Measurements from ENCODE around the gene TP63. TPM values are rescaled to one million over a fixed set of nuclear protein-coding genes. Genes with fewer than 3 reads are reported as not detected.

Gene TP63
- total RNA-seq, 1 experiment from 2014 or later, result 3.6 TPM

DNA sequence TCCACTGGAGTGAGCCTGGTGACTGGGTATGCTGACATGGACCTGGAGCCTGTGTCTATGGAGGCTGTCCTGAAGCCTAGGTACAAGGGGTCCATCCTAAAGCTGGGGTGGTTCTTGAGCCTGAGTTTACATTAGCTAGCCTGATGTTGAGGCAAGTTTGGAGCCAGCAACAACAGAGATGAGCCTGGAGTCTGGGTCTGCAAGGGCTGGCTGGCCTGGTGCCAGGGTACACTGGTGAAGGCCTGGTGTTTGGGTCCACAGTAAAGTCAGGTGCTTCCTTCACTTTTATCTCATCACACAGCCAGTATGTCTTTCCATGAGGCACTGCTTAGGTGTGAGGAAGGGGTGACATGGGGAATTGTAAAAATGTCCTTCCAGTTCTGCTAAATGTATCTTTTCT lies 49.5 kb downstream of the TP63 start:
- Histone ChIP-seq H3K27me3 (ENCODE audit: insufficient read depth, low read depth) (no peaks in the 10 kb centered on the region), H3K9me2 (ENCODE audit: insufficient read depth) (no peaks in the 10 kb centered on the region), H3F3A (ENCODE audit: insufficient read depth, low read depth) (peaks cover 8% of the 10 kb centered on the region; the same call in 1 of the 2 replicates), H3K4me3 (no peak overlapping the region), H3K4me1 (replicated peaks; ENCODE audit: insufficient read depth) (peaks cover 5% of the 10 kb centered on the region; the same call in 1 of the 2 replicates), H3K36me3 (ENCODE audit: low read depth) (no peaks in the 10 kb centered on the region; the same call in 1 of the 2 replicates), H3K9me3 (ENCODE audit: insufficient read depth, low read depth) (peaks cover 5% of the 10 kb centered on the region; the same call in 1 of the 2 replicates), H3K27ac (no peak overlapping the region), H3K79me2 (ENCODE audit: low read depth) (no peaks in the 10 kb centered on the region), H4K20me1 (ENCODE audit: insufficient read depth) (no peaks in the 10 kb centered on the region), H3K4me2 (no peak overlapping the region), H2AFZ (no peak overlapping the region)
- ChIA-PET POLR2A (ENCODE audit: unreplicated experiment) (no interaction called here), CTCF (no interaction called here)
- TF ChIP-seq, protein P1, sequence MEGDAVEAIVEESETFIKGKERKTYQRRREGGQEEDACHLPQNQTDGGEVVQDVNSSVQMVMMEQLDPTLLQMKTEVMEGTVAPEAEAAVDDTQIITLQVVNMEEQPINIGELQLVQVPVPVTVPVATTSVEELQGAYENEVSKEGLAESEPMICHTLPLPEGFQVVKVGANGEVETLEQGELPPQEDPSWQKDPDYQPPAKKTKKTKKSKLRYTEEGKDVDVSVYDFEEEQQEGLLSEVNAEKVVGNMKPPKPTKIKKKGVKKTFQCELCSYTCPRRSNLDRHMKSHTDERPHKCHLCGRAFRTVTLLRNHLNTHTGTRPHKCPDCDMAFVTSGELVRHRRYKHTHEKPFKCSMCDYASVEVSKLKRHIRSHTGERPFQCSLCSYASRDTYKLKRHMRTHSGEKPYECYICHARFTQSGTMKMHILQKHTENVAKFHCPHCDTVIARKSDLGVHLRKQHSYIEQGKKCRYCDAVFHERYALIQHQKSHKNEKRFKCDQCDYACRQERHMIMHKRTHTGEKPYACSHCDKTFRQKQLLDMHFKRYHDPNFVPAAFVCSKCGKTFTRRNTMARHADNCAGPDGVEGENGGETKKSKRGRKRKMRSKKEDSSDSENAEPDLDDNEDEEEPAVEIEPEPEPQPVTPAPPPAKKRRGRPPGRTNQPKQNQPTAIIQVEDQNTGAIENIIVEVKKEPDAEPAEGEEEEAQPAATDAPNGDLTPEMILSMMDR (conservative IDR thresholded peaks at IDR 0.05), result no peak
- no peak for TF ChIP-seq EZH2 (IDR thresholded peaks at IDR 0.05; ENCODE audit: low read depth)
- no TSS peak for BruUV-seq (replicated peaks)
- DNase-seq, result no peak
- intact Hi-C loops (cut with micrococcal nuclease; ENCODE audit: unreplicated experiment), result no loop called here

DNA sequence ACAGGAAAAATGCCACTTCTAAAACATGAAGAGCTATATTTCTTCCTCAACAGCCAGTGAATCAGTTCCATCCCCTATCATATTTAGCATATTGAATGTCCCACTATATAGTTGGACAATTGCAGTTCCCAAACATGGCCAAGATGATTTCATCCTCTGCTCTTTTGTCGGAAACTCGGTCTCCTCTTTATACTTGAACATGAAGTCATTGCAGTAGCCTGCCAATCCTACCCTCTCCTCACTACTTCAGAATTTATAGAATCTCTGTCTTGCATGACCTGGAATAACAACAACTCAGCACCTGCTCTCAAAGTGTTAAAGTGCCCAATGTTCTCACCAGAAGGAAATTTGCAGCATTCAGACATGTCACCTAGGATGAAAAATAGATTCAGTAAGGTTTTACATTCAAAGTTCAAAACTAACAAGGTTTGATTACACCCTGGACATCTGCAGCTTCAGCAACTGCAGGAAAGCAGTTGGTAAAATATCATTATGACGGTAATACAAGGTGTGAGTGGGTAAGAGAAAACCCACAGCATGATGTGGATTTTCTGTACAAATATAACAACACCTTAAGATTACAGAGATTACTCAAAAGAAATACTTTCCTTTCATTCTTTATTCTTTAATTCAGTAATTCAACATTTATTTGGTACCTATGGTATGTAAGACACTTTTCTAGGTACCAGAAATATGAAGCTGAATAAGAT lies 52.5 kb downstream of the TP63 start:
- Histone ChIP-seq H3K4me3 (no peak overlapping the region), H4K20me1 (ENCODE audit: insufficient read depth) (no peaks in the 10 kb centered on the region), H3K9me2 (ENCODE audit: insufficient read depth) (no peaks in the 10 kb centered on the region), H3F3A (ENCODE audit: insufficient read depth, low read depth) (peaks cover 14% of the 10 kb centered on the region; the same call in 1 of the 2 replicates), H3K9me3 (ENCODE audit: insufficient read depth, low read depth) (peaks cover 14% of the 10 kb centered on the region; the same call in 1 of the 2 replicates), H2AFZ (no peak overlapping the region), H3K4me1 (replicated peaks; ENCODE audit: insufficient read depth) (peaks cover 11% of the 10 kb centered on the region), H3K27me3 (ENCODE audit: insufficient read depth, low read depth) (no peaks in the 10 kb centered on the region), H3K4me2 (no peak overlapping the region), H3K36me3 (ENCODE audit: low read depth) (no peaks in the 10 kb centered on the region), H3K79me2 (ENCODE audit: low read depth) (no peaks in the 10 kb centered on the region), H3K27ac (no peak overlapping the region)
- ChIA-PET CTCF (no interaction called here), POLR2A (ENCODE audit: unreplicated experiment) (no interaction called here)
- no TSS peak for BruUV-seq (replicated peaks)
- no peak for DNase-seq
- TF ChIP-seq, protein P1 (conservative IDR thresholded peaks at IDR 0.05), result no peak
- TF ChIP-seq EZH2 (IDR thresholded peaks at IDR 0.05; ENCODE audit: low read depth), result no peak
- intact Hi-C loops (cut with micrococcal nuclease; ENCODE audit: unreplicated experiment), result no loop called here

DNA sequence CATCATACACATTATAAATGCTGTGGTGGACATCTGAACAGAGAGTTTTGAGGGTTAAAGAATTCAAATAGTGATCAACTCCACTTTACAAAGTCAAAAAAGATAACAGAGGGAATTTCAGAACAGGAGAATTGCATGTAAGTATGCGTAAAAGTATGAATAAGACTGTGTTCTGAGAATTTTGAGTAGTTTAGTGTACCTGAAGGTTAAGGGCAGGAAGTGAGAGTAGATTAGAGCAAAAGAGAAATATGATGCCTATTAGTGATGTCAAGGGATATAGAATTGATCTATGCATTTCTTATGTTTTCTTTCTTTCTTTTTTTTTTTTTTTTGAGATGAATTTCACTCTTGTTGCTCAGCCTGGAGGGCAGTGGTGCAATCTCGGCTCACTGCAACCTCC lies 53.1 kb downstream of the TP63 start:
- ChIA-PET CTCF (no interaction called here), POLR2A (ENCODE audit: unreplicated experiment) (no interaction called here)
- H3K4me1 ChIP-seq (replicated peaks; ENCODE audit: insufficient read depth), result peaks cover 11% of the 10 kb centered on the region
- intact Hi-C loops (cut with micrococcal nuclease; ENCODE audit: unreplicated experiment), result no loop called here
- H3K27me3 ChIP-seq (ENCODE audit: insufficient read depth, low read depth), result no peaks in the 10 kb centered on the region
- H3F3A ChIP-seq (ENCODE audit: insufficient read depth, low read depth), result peaks cover 14% of the 10 kb centered on the region; the same call in 1 of the 2 replicates
- no peak overlapping the region for H3K27ac ChIP-seq
- no peak overlapping the region for H3K4me3 ChIP-seq
- no peaks in the 10 kb centered on the region for H3K9me2 ChIP-seq (ENCODE audit: insufficient read depth)
- H3K4me2 ChIP-seq, result no peak overlapping the region
- TF ChIP-seq, protein P1 (conservative IDR thresholded peaks at IDR 0.05), result no peak
- no peak for TF ChIP-seq EZH2 (IDR thresholded peaks at IDR 0.05; ENCODE audit: low read depth)
- DNase-seq, result no peak
- H2AFZ ChIP-seq, result no peak overlapping the region
- no peaks in the 10 kb centered on the region for H3K36me3 ChIP-seq (ENCODE audit: low read depth)
- BruUV-seq (replicated peaks), result no TSS peak
- H3K79me2 ChIP-seq (ENCODE audit: low read depth), result no peaks in the 10 kb centered on the region
- H4K20me1 ChIP-seq (ENCODE audit: insufficient read depth), result no peaks in the 10 kb centered on the region
- H3K9me3 ChIP-seq (ENCODE audit: insufficient read depth, low read depth), result peaks cover 14% of the 10 kb centered on the region; the same call in 1 of the 2 replicates

Data from PC-9 (cell line).